K562 (cell line): ENCODE data around the gene DNM1. TPM values are rescaled to one million over a fixed set of nuclear protein-coding genes. Genes with fewer than 3 reads are reported as not detected.

Experiments
- CLOCK ChIP-seq: fragments of 250-450 bp; sonication (Bioruptor Pico); IDR thresholded peaks from 2 replicates; pipeline ENCODE4 v1.4.0; 2020; ENCODE audit warnings: mild to moderate bottlenecking, moderate library complexity, borderline replicate concordance
- HNRNPH1 ChIP-seq: fragments of 200-400 bp; formaldehyde crosslinking; optimal IDR thresholded peaks from 2 replicates; pipeline ENCODE3; 2017; ENCODE audit warnings: low read depth, mild to moderate bottlenecking, low read length, moderate library complexity
- KLF13 ChIP-seq: fragments of 450-650 bp; IDR thresholded peaks from 2 replicates; pipeline ENCODE4 v1.6.1; 2016; ENCODE audit warnings: missing genetic modification characterization, low read depth, mild to moderate bottlenecking, missing compliant biosample characterization, moderate library complexity, borderline replicate concordance
- POLR2H ChIP-seq: IDR thresholded peaks from 2 replicates; pipeline ENCODE4 v1.6.1; 2016; ENCODE audit warnings: missing genetic modification characterization, low read depth, mild to moderate bottlenecking, control low read depth, missing compliant biosample characterization, moderate library complexity
- SMAD1 ChIP-seq: fragments of 150-350 bp; IDR thresholded peaks from 2 replicates; pipeline ENCODE4 v1.6.1; 2014; ENCODE audit warnings: low read length, low read depth; ENCODE audit not compliant: partially characterized antibody
- TARDBP ChIP-seq: fragments of 450-650 bp; IDR thresholded peaks from 2 replicates; pipeline ENCODE4 v1.6.1; 2016
- UBTF ChIP-seq, 2 experiments: IDR thresholded peaks; 2 replicates each; pipeline ENCODE4 v1.6.1; 2012; ENCODE audit warnings: improper control_type of control experiment in 2 of 2, low read depth in 2 of 2, low read length in 2 of 2, borderline replicate concordance in 1 of 2
- ZBTB49 ChIP-seq: sonication (generic); formaldehyde crosslinking; IDR thresholded peaks from 2 replicates; pipeline ENCODE4 v1.8.0; 2022; ENCODE audit warnings: missing genetic modification reagents, mild to moderate bottlenecking, borderline replicate concordance
- ZFP30 ChIP-seq: fragments of 250-450 bp; sonication (Bioruptor Pico); IDR thresholded peaks from 2 replicates; pipeline ENCODE4 v1.8.0; 2022; ENCODE audit warnings: moderate library complexity, mild to moderate bottlenecking, inconsistent platforms, borderline replicate concordance
- ZNF175 ChIP-seq: fragments of 200-800 bp; sonication (Bioruptor generic); IDR thresholded peaks from 2 replicates; pipeline ENCODE4 v1.6.1; 2016; ENCODE audit warnings: low read depth, mild to moderate bottlenecking, missing genetic modification characterization, missing compliant biosample characterization
- ZNF3 ChIP-seq: fragments of 250-450 bp; sonication (Bioruptor Pico); IDR thresholded peaks from 2 replicates; pipeline ENCODE4 v1.5.0; 2021; ENCODE audit warnings: mild to moderate bottlenecking, moderate library complexity
- ZNF347 ChIP-seq: fragments of 450-650 bp; formaldehyde crosslinking; IDR thresholded peaks from 2 replicates; pipeline ENCODE4 v1.4.0; 2020; ENCODE audit warnings: low read depth, mild to moderate bottlenecking, moderate library complexity
- ZNF449 ChIP-seq: fragments of 250-450 bp; sonication (Bioruptor Pico); IDR thresholded peaks from 2 replicates; pipeline ENCODE4 v1.8.0; 2022; ENCODE audit warnings: moderate library complexity, mild to moderate bottlenecking, inconsistent platforms
- ZNF668 ChIP-seq: fragments of 250-450 bp; sonication (Bioruptor Pico); IDR thresholded peaks from 2 replicates; pipeline ENCODE4 v1.8.0; 2022; ENCODE audit warnings: mild to moderate bottlenecking, inconsistent platforms
- ZNF696 ChIP-seq: fragments of 250-450 bp; sonication (Bioruptor Pico); conservative IDR thresholded peaks from 2 replicates; pipeline ENCODE4 v1.4.0; 2020; ENCODE audit warnings: mild to moderate bottlenecking, moderate library complexity
- ZZZ3 ChIP-seq: fragments of 450-650 bp; IDR thresholded peaks from 2 replicates; pipeline ENCODE4 v1.6.1; 2016; ENCODE audit warnings: antibody characterized with exemption, mild to moderate bottlenecking, moderate library complexity
- polyA plus RNA-seq, 8 experiments: library from polyadenylated mRNA; depleted of rRNA in 4 of 8; stranded (reverse) in 5 of 8; unstranded in 3 of 8; fragments of >200 nt; fragmentation: Nextera tagmentation in 2 of 8; fragmentation: Illumina TruSeq in 1 of 8; extraction: Ambion mirVana in 2 of 8; extraction: Trizol in 1 of 8; gene quantifications; 2 replicates each; pipeline versions ENCODE4 v1.2.1 to v1.2.3, GENCODE V29; 2011 to 2014; ENCODE audit warnings: inconsistent platforms in 1 of 8, missing spikeins in 1 of 8
- total RNA-seq, 7 experiments: library from RNA; depleted of rRNA in 6 of 7; stranded (reverse); fragments of >200 nt in 6 of 7; fragmentation: Illumina TruSeq in 2 of 7; extraction: Trizol in 2 of 7; gene quantifications; 2 replicates each; pipeline versions ENCODE4 v1.2.1 to v1.2.3, GENCODE V29; 2011 to 2021; ENCODE audit warnings: low replicate concordance in 1 of 7
- TF ChIP-seq, protein P1 (sequence below), 3 experiments: fragments of 200-800 bp in 1 of 3; sonication (Bioruptor generic) in 1 of 3; sonication (generic) in 1 of 3; formaldehyde crosslinking in 1 of 3; IDR thresholded peaks; 2 replicates each; pipeline versions ENCODE4 v1.6.1 to v1.8.0; 2016 to 2022; ENCODE audit warnings: mild to moderate bottlenecking in 2 of 3, missing compliant biosample characterization in 2 of 3, missing genetic modification characterization in 2 of 3, missing genetic modification reagents in 1 of 3

The DNM1 gene
- total and polyA plus RNA-seq, 9 of the 15 experiments (the other 6 are each of a cell fraction or from before 2014, with no cell fraction given), result 0.39 to 23.1 (median 9.1) TPM

- TF ChIP-seq ZNF668 (no peak), CLOCK (CRISPR knock-in tag) (no peak), ZZZ3 (no peak), TARDBP (no peak), SMAD1 (no peak), ZNF449 (CRISPR knock-in tag) (no peak), ZNF347 (CRISPR knock-in tag) (no peak), POLR2H (no peak), ZBTB49 (CRISPR knock-in tag) (no peak), ZFP30 (CRISPR knock-in tag) (no peak), KLF13 (tag) (no peak), UBTF (IDR thresholded peaks at IDR 0.05; ENCODE audit: borderline replicate concordance in 1 of 2, low read depth in 2 of 2, low read length in 2 of 2) (no peak), ZNF175 (no peak), HNRNPH1 (no peak), ZNF696 (no peak), ZNF3 (no peak)
- TF ChIP-seq, protein P1, sequence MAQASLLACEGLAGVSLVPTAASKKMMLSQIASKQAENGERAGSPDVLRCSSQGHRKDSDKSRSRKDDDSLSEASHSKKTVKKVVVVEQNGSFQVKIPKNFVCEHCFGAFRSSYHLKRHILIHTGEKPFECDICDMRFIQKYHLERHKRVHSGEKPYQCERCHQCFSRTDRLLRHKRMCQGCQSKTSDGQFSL (CRISPR knock-in tag; IDR thresholded peaks at IDR 0.05), result no peak
- TF ChIP-seq, protein P1 (tag; IDR thresholded peaks at IDR 0.05), result no peak
Observed at GRCh38 chr9:128233817-128234406, 30.7 kb downstream of the DNM1 start (continued).
